ENCODE results near the gene CIDEB.
"Not testable (repeated sequence)": the region's sequence is repeated elsewhere in the genome, so short reads cannot be mapped to it uniquely, and the experiment has no call there.

CIDEB gene

GRCh38 chr14:24329736-24330135, 22.0 kb upstream of the CIDEB start:
- Histone ChIP-seq H3K4me3 (ENCODE audit: low read length) (no peak overlapping the region), H3K9ac (ENCODE audit: low read length) (peak overlapping the region; percentile 15), H3K36me3 (ENCODE audit: control insufficient read depth, insufficient read depth, low read length) (no peaks in the 10 kb centered on the region), H3K4me1 (ENCODE audit: control insufficient read depth, insufficient read depth, low read length) (peaks cover 26% of the 10 kb centered on the region), H3K27me3 (ENCODE audit: control insufficient read depth, insufficient read depth, low read length) (peaks cover 24% of the 10 kb centered on the region), H3K9me3 (ENCODE audit: control insufficient read depth, low read length) (no peaks in the 10 kb centered on the region)

GRCh38 chr14:24329073-24329663, 21.4 kb upstream of the CIDEB start:
- Histone ChIP-seq H3K4me3 (ENCODE audit: low read length) (no peak overlapping the region), H3K36me3 (ENCODE audit: control insufficient read depth, insufficient read depth, low read length) (no peaks in the 10 kb centered on the region), H3K27me3 (ENCODE audit: control insufficient read depth, insufficient read depth, low read length) (peaks cover 19% of the 10 kb centered on the region), H3K4me1 (ENCODE audit: control insufficient read depth, insufficient read depth, low read length) (peaks cover 20% of the 10 kb centered on the region), H3K9ac (ENCODE audit: low read length) (peak overlapping the region; percentile 15), H3K9me3 (ENCODE audit: control insufficient read depth, low read length) (no peaks in the 10 kb centered on the region)

DNA sequence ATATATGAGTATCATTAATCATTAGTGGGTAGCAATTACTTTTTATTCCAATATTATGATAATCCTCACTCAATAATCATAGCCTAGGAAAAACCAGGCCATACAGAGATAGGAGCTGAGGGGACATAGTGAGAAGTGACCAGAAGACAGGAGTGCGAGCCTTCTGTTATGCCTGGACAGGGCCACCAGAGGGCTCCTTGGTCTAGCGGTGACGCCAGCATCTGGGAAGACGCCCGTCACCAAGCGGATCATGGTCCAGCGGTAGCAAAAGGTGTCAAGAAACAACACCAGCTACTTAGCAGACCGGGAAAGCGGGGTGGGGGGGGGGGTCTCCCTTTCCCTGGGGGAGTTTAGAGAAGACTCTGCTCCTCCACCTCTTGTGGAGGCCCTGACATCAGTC, 20.1 kb upstream of the CIDEB start:
- not testable (repeated sequence) for H3K9ac ChIP-seq (ENCODE audit: low read length); H3K36me3 ChIP-seq (ENCODE audit: control insufficient read depth, insufficient read depth, low read length); H3K27me3 ChIP-seq (ENCODE audit: control insufficient read depth, insufficient read depth, low read length); H3K9me3 ChIP-seq (ENCODE audit: control insufficient read depth, low read length); H3K4me1 ChIP-seq (ENCODE audit: control insufficient read depth, insufficient read depth, low read length); H3K4me3 ChIP-seq (ENCODE audit: low read length)

GRCh38 chr14:24327303-24327702, 19.5 kb upstream of the CIDEB start:
- Histone ChIP-seq H3K27me3 (ENCODE audit: control insufficient read depth, insufficient read depth, low read length) (peaks cover 10% of the 10 kb centered on the region), H3K4me1 (ENCODE audit: control insufficient read depth, insufficient read depth, low read length) (peaks cover 1% of the 10 kb centered on the region), H3K4me3 (ENCODE audit: low read length) (no peak overlapping the region), H3K9me3 (ENCODE audit: control insufficient read depth, low read length) (no peaks in the 10 kb centered on the region), H3K36me3 (ENCODE audit: control insufficient read depth, insufficient read depth, low read length) (no peaks in the 10 kb centered on the region), H3K9ac (ENCODE audit: low read length) (no peak overlapping the region)

DNA sequence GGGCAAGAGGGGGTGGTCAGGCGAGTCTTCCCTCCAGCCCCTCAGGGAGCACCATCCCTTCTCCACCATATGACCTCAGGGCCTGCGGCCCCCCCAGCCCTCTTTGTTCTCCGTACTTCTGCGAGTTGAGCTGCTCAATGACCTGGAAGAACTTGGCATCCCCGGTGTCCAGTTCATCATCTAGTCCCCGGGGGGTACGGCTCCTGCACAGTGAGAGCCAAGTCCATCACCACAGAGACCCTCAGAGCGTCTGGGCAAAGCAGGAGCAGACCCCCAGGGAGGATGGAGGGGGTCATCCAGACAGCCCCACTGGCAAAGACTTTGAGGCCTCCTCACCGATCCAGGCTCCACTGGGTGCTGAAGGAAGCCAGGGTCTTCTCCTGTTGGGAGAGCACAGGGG, 18.2 kb upstream of the CIDEB start:
- H3K4me3 ChIP-seq (ENCODE audit: low read length), result no peak overlapping the region
- H3K36me3 ChIP-seq (ENCODE audit: control insufficient read depth, insufficient read depth, low read length), result no peaks in the 10 kb centered on the region
- no peaks in the 10 kb centered on the region for H3K4me1 ChIP-seq (ENCODE audit: control insufficient read depth, insufficient read depth, low read length)
- no peak overlapping the region for H3K9ac ChIP-seq (ENCODE audit: low read length)
- no peaks in the 10 kb centered on the region for H3K9me3 ChIP-seq (ENCODE audit: control insufficient read depth, low read length)
- peaks cover 10% of the 10 kb centered on the region for H3K27me3 ChIP-seq (ENCODE audit: control insufficient read depth, insufficient read depth, low read length)

- no peak overlapping the region for H3K4me3 ChIP-seq (ENCODE audit: low read length)
- H3K27me3 ChIP-seq (ENCODE audit: control insufficient read depth, insufficient read depth, low read length), result peaks cover 10% of the 10 kb centered on the region
- H3K36me3 ChIP-seq (ENCODE audit: control insufficient read depth, insufficient read depth, low read length), result no peaks in the 10 kb centered on the region
- H3K9ac ChIP-seq (ENCODE audit: low read length), result no peak overlapping the region
- H3K9me3 ChIP-seq (ENCODE audit: control insufficient read depth, low read length), result no peaks in the 10 kb centered on the region
- no peaks in the 10 kb centered on the region for H3K4me1 ChIP-seq (ENCODE audit: control insufficient read depth, insufficient read depth, low read length)
These were observed 17.3 kb upstream of the CIDEB start for GRCh38 chr14:24325041-24325530.

DNA sequence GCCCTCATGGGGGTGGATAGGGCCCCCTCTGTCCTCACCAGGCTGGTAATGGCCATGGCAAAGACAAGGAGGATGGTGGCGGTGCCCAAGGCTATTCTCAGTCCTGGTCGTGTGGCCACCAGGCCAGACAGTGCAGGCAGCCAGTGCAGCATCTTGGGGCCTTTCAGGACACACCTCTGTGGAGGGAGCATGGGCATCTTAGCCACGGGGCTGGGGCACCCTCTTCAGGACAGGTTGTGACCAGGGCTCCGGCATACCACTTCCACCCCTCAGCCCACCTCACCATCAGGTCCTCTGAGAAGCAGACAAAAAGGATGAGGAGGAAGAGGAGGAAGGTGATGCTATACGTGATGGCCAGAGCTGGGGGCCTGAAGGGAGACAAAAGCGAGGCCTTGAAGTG, 16.2 kb upstream of the CIDEB start:
- H3K9me3 ChIP-seq (ENCODE audit: control insufficient read depth, low read length), result no peaks in the 10 kb centered on the region
- no peak overlapping the region for H3K4me3 ChIP-seq (ENCODE audit: low read length)
- H3K36me3 ChIP-seq (ENCODE audit: control insufficient read depth, insufficient read depth, low read length), result no peaks in the 10 kb centered on the region
- no peaks in the 10 kb centered on the region for H3K4me1 ChIP-seq (ENCODE audit: control insufficient read depth, insufficient read depth, low read length)
- no peak overlapping the region for H3K9ac ChIP-seq (ENCODE audit: low read length)
- H3K27me3 ChIP-seq (ENCODE audit: control insufficient read depth, insufficient read depth, low read length), result peaks cover 11% of the 10 kb centered on the region

- no peaks in the 10 kb centered on the region for H3K4me1 ChIP-seq (ENCODE audit: control insufficient read depth, insufficient read depth, low read length)
- no peak overlapping the region for H3K4me3 ChIP-seq (ENCODE audit: low read length)
- H3K9me3 ChIP-seq (ENCODE audit: control insufficient read depth, low read length), result no peaks in the 10 kb centered on the region
- peaks cover 10% of the 10 kb centered on the region for H3K27me3 ChIP-seq (ENCODE audit: control insufficient read depth, insufficient read depth, low read length)
- no peak overlapping the region for H3K9ac ChIP-seq (ENCODE audit: low read length)
- no peaks in the 10 kb centered on the region for H3K36me3 ChIP-seq (ENCODE audit: control insufficient read depth, insufficient read depth, low read length)
These were observed 15.6 kb upstream of the CIDEB start for GRCh38 chr14:24323341-24323740.

GRCh38 chr14:24322672-24323071, 14.9 kb upstream of the CIDEB start:
- Histone ChIP-seq H3K4me3 (ENCODE audit: low read length) (no peak overlapping the region), H3K9ac (ENCODE audit: low read length) (no peak overlapping the region), H3K9me3 (ENCODE audit: control insufficient read depth, low read length) (no peaks in the 10 kb centered on the region), H3K36me3 (ENCODE audit: control insufficient read depth, insufficient read depth, low read length) (no peaks in the 10 kb centered on the region), H3K4me1 (ENCODE audit: control insufficient read depth, insufficient read depth, low read length) (no peaks in the 10 kb centered on the region), H3K27me3 (ENCODE audit: control insufficient read depth, insufficient read depth, low read length) (peaks cover 10% of the 10 kb centered on the region)

DNA sequence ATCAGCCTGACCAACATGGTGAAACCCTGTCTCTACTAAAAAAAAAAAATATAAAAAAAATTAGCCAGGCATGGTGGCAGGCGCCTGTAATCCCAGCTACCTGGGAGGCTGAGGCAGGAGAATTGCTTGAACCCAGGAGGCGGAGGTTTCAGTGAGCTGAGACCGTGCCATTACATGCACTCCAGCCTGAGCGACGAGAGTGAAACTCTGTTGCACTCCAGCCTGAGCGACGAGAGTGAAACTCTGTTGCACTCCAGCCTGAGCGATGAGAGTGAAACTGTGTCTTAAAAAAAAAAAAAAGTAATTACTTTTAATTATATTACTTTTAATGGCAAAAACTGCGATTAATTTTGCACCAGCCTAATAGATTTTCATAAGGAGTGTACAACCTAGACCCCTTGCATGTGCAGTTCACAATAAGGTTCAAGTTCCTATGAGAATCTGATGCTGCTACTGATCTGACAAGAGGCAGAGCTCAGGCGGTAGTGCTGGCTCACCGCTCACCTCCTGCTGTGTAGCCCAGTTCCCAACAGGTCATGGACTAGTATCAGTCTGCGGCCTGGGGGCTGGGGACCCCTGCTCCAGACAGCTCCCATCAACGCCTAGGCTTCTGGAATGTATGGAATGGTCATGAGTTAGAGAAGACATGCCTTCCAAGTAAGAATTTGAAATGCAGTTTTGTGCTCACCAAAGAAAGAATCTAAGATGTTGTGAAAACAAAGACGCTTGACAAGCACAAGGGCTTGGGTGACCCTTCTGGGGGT, 13.6 kb upstream of the CIDEB start:
- Histone ChIP-seq H3K36me3 (ENCODE audit: control insufficient read depth, insufficient read depth, low read length) (no peaks in the 10 kb centered on the region), H3K27me3 (ENCODE audit: control insufficient read depth, insufficient read depth, low read length) (peaks cover 10% of the 10 kb centered on the region), H3K4me1 (ENCODE audit: control insufficient read depth, insufficient read depth, low read length) (peaks cover 2% of the 10 kb centered on the region), H3K9me3 (ENCODE audit: control insufficient read depth, low read length) (no peaks in the 10 kb centered on the region), H3K4me3 (ENCODE audit: low read length) (no peak overlapping the region), H3K9ac (ENCODE audit: low read length) (no peak overlapping the region)

GRCh38 chr14:24317141-24317928, 9.6 kb upstream of the CIDEB start:
- Histone ChIP-seq H3K9me3 (ENCODE audit: control insufficient read depth, low read length) (no peaks in the 10 kb centered on the region), H3K4me1 (ENCODE audit: control insufficient read depth, insufficient read depth, low read length) (peaks cover 17% of the 10 kb centered on the region), H3K9ac (ENCODE audit: low read length) (no peak overlapping the region), H3K4me3 (ENCODE audit: low read length) (no peak overlapping the region), H3K27me3 (ENCODE audit: control insufficient read depth, insufficient read depth, low read length) (peaks cover 6% of the 10 kb centered on the region), H3K36me3 (ENCODE audit: control insufficient read depth, insufficient read depth, low read length) (no peaks in the 10 kb centered on the region)

GRCh38 chr14:24316597-24316950, 8.8 kb upstream of the CIDEB start:
- Histone ChIP-seq H3K36me3 (ENCODE audit: control insufficient read depth, insufficient read depth, low read length) (no peaks in the 10 kb centered on the region), H3K27me3 (ENCODE audit: control insufficient read depth, insufficient read depth, low read length) (peaks cover 6% of the 10 kb centered on the region), H3K4me3 (ENCODE audit: low read length) (no peak overlapping the region), H3K9ac (ENCODE audit: low read length) (no peak overlapping the region), H3K4me1 (ENCODE audit: control insufficient read depth, insufficient read depth, low read length) (peaks cover 21% of the 10 kb centered on the region), H3K9me3 (ENCODE audit: control insufficient read depth, low read length) (no peaks in the 10 kb centered on the region)
